Measurements from ENCODE around the gene NELFE.

DNA sequence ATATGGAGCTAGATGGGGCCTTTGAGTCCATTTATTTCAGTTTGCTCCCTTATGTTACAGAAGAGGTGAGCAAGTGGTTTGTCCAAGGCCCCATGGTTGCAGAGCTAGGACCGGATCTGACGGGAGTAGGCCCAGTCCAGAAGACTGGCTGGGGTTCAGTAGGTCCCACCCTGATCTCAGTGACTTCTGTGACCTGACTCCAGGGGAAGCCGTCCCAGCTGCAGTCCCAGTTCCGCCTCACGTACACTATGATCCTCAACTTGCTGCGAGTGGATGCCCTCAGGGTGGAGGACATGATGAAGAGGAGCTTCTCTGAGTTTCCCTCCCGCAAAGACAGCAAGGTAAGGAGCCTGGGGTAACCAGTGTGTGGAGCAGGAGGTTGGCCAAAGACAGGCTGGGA, 7.7 kb upstream of the NELFE start:
- TF ChIP-seq EZH2 (IDR thresholded peaks at IDR 0.05; ENCODE audit: insufficient read depth, poor library complexity, severe bottlenecking) (no peak), EZH2phosphoT487 (IDR thresholded peaks at IDR 0.05; ENCODE audit: insufficient read depth, low read depth) (no peak)

Data from GM23248 (cell line).